DMS153 treated with DMSO at 0.1 percent for 48 hours (cell line): ENCODE data around the gene C9orf85.
A peak's percentile ranks its signal among the peaks of the same experiment; 100 is the strongest.

Experiments
- DNase-seq: peaks from one replicate; lab custom pipeline; 2025; ENCODE audit not compliant: unreplicated experiment; lab: John Stamatoyannopoulos, UW

Gene C9orf85

DNA sequence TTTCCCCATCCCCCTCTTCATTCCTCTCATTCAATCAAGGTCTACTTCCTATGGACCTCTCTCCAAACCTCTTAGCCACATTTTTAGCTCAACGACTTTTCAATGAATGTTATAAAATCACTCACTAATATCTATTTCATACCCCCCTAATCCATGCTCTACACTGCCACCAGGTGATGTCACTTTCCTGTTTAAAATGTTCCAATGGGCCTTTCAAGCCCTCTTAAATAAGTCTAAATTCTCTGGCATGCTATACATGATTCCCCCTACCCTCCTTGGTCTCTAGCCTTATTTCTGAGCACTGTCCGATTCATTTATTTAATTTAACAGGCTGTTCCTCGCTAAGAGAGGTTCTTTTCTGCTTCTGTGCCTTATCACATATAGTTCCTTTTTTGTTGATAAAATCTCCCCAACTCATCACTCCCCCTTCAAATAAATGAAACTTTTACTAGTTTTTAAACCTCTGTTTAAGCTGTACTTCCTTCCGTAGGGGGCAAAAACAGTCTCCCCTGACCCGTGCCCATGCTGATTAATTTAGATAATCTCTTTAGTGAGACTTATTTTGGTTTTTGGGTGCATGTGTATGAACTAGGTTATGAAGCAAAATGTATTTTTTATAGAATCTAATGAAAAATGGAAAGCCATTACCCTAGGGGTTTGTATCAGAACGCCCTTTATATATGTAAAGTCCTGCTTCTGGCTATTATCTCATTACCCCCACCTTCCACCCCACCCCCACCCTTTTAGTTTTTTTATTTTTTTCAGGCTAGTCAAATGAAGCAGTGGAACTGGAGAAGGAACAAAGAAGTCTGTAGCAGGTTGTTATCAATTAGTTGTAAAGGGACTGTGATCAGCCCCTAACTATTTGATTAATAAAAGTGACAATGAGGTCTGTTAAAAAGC, 9.5 kb upstream of the C9orf85 start:
- no peak for DNase-seq

DNA sequence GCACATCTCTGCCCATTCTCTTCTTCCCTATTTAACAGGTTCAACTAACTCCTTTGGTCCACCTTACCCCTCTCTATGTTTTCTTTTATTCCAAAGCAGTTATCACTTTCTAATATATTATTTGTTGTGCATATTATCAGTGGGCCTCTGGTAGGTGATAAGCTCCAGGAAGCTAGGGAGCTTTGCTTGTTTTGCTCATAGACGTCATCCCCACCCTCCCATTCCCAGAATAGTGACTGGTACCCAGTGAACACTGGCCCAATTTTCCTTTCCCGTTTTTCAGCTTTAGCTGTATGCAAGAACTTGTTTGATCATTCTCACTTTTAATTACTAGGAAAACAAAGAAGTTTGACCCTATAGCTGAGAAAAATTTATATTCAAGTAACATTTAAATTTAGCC, 7.4 kb upstream of the C9orf85 start:
- no peak for DNase-seq

DNA sequence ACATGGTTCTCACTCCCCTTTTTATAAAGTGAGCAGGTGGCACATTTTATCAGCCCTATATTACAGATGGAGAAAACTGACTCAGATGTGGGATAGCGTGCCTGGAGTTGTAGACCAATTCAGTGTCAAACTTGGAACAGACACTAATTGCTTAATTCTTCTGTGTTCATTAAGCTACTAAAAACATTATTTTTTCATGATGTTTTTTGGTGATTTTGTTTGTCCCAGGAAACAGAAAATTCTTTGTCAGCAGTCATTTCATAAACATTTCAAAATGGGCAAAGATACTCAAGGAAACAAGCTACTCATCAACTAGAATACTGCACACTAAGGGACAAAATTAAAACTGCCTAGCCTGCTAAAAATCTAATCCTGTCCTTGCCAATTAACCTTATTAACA, 2.6 kb upstream of the C9orf85 start:
- no peak for DNase-seq

DNA sequence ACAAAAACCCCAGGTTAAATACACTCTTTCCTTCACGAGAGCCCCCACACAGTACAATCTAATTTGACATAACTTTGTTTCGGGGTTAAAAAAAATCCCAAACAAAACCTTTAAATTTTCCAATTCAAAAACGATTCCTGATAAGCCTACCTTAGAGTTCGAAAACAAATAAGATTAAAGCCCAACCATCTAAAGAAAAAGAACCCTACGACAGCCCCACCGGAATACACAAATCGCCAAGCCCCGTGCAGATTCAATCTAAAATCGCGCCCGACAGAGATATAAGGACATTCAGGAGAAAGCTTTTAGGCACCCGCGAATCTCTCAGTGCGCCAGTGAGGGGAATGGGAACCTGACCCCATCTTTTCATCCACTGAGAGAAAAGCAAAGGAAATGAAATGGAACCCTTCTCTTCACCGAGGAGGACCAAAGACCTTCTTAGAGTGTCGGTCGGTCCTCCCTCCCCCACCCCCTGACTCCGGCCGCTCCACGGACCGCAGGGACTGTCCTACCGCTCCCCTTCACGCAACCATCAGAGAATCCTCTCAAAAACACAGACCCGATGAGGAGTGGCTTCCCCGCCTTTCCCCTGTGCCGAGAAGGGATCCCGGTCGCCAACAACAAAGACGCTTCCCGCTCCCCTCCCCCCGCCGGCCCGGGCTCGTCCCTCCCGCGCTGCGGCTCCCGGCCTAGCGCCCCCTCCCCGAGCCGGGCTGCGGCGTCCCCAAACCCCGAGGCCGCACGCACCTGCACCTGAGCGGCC, 1.4 kb upstream of the C9orf85 start:
- peak; percentile 7 for DNase-seq

DNA sequence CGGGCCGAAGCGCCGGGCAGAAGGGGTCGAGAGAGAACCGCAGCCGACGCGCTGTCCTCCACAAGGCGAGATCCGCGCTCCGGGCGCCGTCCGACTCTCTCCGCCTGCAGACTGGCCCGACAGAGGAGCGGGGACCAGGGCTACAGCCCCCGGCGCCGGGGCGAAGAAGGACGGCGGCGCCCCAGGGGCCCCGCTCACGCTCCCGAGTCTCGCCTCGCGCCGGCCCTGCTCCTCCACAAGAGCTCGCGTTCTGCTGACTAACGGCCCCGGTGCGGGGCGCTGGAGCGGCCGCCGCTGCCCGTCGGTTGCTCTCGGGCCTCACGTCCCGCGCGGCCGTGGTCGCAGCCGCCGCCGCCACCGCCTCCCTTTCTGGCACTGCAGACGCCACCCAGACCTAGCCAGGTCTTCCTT, 784 bp upstream of the C9orf85 start:
- DNase-seq, result no peak

DNA sequence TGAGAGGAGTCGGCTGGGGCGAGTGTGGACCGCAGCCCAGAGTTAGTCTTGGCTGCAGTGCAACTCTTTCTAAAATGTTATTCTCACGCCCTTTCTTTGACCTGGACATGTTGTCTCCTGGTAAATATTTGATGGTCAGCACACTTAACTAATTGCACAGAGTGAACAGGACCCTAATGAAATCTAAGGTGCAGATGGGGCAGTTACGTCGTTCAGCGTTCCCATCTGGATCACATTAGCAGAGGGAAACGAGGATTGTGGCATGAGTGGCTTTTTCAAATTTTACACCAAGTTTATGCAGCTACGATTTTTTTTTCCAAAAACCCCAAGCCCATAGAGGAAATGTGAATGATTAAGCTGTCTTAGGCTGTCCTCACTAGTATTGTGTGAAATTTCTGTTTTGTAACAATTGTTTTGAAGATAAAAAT, 483 bp downstream of the C9orf85 start:
- no peak for DNase-seq

DNA sequence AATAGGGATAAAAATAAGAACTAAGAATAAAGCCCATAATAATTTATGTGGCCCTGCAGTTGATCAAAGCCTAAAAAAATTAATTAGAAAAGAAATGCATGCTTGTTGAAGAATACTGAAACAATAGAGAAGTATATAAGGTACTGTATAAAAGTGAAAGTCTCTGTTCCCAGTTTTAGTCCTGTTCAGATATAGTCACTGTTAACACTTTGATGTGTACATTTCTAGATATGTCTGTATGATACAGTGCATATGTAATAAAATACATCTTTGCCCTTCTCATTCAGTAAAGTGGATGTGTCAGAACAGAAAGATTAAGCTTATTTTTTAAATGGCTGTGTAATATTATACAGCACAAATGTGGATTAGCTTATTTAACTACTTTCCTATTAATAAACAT, 4.1 kb downstream of the C9orf85 start:
- no peak for DNase-seq

DNA sequence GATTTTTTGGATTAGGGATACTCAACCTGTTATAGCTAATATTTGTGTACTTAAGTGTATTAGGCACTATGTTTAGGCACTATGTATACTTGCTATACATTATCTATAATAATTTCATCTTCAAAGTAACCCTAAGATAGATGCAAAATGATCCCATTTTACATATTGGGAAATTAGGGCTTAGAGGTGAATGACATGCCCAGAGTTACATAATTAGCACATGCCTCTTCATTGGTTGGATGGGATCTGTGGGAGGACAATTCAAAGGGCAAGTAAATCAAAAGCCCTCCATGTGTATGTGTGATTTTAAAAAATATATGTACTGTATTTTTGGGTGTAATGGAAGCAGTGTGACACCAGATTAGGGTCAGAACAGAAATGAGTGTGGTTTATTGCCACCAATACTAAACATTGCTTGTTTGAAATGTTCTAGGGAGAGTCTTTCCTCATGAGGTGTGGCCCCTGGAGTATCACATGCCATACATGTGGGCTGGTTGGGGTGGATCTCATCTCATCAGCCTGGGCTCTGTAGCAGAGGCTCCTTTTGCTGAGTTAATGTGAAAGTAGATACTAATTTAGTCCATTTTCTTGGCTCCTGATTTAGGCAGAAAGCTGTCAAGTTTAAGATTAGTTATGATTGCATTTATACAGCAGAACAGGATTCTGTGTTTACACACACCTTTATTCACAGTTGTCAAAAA, 5.5 kb downstream of the C9orf85 start:
- DNase-seq, result no peak

DNA sequence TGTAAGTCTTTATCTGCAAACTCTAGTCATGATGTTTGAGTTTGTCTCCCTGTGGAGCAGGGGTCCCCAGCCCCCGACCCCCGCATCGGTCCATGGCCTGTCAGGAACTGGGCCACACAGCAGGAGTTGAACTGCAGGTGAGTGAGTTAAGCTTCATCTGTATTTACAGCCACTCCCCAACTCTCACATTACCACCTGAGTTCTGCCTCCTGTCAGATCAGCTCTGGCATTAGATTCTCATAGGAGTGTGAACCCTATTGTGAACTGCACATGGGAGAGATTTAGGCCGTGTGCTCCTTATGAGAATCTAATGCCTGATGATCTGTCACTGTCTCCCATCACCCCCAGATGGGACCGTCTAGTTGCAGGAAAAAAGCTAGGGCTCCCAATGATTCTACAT, 7.0 kb downstream of the C9orf85 start:
- no peak for DNase-seq

DNA sequence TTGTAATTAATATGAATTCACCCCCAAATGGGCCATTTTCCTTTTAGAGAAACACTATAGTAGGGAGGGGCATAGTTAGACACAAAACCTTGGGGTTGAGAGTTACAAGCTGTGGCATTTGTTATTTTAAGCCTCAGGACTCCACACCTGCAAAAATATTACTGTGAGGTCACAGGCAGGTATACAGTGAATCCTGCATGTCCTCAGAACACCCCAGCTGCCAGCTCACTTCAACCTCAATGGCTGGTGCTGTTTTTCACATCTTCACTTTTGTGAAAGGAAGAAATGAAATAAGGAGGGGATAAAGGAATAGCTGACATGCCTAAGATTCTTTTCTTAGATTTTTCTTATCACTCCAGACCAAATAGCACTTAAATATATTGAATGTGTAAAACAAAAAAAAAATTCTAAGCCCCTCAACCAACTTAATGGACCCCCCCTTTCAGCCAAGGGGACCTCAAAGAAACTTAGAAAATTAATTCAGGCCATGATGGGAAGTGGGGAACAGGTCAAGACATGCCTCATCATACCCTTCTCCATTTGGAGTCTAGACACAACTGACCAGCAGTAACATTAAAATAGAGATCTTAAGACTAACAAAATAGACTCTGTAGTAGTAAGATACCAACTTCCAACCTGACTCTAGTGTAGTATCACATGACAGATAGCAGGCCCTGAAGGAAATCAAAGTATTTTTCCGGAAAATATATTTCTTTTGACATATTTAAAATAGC, 9.2 kb downstream of the C9orf85 start:
- no peak for DNase-seq

DNA sequence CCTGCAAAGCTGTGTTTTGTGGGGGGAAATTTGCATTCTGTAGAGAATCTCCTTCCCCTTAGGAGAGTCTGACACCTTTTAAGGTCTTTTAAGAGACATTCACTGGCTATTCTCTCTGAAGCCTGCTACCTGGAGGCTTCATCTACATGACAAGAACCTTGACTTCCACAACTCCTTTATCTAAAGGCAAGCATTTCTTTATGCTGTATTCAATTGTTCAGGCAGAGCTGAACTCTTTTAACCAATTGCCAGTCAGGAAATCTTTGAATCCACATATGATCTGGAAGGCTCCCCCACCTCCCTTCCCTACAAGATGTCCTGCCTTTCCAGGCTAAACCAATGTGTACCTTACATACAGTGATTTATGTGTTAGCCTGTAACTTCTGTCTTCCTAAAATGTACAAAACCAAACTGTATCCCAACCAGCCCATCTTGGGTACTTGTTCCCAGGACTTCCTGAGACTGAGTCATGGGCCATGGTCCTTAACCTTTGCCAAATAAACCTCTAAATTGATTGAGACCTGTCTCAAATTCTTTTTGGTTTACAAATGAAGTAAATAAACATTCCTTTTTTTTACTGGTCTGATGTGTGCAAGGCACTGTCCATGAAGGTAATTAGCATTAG, 9.9 kb downstream of the C9orf85 start:
- DNase-seq, result no peak

DNA sequence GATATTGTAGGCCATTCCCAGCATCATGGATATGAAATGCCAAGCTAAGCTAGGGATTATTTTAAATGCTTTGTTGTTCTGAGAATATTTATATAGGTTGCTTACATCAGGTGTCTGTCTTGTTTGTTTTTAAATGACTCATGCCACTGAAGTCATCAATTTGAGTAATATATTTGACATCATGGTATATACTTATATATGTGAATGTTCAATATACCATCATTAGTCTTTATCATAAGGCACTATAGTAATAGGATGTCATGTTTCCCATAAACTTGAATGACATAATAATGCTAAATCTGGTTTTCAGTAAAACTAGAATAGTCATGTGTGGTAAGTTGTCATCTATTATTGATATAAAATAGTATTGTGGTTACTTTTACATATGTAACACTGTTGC, 13.1 kb downstream of the C9orf85 start:
- no peak for DNase-seq

DNA sequence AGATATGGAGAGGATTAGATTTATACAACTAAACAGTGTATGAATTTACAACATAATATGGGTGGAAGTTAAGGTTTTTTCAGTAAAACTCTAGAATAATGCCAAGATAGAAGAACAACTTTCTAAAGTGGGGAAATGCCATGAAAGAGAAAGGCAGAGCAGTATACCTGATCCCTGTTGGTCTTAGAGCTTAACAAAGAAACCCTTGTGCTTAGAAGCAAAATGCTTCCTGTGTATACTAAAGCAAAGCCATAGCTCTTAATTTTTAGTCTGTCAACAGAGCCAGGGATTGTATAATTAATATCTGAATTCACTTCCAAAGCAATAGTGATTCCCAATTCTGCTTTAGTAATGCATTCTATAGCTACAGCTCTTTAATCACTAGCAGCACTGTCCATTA, 14.4 kb downstream of the C9orf85 start:
- DNase-seq, result no peak

DNA sequence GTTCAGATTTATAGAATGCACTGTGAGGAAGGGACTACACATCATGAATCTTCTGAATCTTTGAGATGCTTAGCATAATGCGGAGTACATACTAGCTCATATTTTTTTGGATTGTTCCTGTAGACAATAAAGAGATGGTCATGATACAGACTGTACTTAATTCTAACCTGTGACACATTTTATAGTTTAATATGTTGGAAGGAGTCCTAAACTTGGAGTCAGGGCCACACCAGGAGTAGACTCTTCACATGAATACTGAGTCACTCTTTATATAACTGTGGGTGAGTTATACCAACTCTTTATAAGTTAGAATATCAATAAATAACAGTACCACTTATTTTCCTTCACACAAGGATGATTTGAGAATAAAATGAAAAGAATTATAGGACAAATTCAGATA, 16.9 kb downstream of the C9orf85 start:
- no peak for DNase-seq

DNA sequence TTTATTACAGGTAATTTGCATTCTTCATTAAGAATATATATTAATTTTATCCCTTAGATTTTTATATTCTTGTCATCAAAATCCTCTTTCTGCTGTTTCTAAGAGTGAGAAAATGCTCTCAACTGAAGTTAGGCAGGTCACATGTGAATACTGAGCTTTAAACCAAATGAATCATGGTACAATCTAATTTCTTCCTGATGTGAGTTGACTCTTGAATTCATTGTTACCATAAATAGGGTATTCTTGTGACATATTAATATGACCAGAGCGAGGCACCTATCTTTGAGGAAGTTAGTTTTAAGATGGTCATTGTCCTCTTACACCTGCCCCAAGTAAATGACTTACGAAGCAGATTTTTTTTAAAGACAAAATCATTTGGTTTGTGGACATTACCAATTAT, 17.4 kb downstream of the C9orf85 start:
- no peak for DNase-seq

DNA sequence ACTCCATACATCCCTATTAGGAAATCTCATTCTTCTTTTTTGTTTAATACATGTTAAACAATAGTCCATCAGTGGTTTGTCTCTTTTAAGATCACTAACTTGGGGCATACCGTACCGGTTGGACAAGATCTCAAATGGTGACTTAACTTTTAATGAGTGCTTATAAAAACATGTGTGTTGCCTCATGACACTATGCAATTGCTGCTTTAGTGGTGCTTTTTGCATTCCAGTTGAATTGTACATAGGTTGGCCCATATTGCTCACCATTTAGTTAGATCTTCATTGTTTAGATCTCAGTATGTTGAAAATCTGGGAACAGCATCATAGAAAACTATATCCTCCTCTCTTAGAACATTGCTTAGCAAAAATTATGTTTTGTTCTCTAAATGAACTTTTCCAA, 17.8 kb downstream of the C9orf85 start:
- DNase-seq, result no peak

DNA sequence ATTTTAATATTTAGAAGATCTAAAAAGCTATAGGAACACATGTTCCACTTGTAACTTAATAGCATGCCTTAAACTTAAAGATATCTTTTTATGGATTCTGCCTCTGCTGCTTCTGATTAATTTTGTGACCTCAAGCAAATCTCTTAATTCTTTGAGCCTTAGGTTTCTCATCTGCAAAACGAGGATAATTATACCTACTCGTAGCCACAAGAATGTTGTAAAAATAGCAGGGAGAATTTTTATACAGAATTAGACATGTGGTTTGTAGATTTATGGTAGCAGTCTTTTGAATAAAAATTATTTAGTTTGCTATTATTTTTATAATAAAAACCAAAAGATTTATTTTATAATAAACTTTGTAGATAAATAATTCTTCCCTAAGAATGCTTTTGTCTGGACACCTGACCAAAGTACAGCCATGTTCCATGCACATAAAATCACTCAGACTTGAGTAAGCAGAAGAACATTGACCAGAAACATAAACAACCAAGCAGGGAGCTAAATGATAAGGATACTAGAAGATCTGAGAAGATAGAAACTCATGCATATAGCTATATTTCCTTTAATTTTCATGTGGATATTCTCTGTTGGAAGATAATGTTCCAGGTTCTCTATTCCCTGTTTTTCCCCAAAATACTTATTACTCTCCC, 18.5 kb downstream of the C9orf85 start:
- DNase-seq, result no peak

DNA sequence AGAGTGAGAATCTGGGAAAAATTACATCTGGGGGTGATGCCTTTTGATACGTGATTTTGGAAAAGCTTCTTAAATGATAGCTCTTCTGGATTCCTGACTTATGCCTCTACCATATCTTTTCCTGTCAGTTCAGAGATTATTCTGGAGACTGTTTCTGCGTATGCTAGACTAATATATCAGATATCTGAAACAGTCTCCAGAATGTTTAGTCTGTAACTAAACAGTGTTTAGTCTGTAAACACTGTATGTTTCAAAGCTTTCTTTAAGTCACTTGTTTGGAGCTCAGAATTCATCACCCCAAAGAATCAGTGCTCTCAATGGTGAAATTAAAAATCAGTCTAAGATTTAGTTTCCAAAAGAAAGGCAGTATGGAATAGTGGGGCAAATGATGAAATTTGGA, 19.7 kb downstream of the C9orf85 start:
- DNase-seq, result no peak

DNA sequence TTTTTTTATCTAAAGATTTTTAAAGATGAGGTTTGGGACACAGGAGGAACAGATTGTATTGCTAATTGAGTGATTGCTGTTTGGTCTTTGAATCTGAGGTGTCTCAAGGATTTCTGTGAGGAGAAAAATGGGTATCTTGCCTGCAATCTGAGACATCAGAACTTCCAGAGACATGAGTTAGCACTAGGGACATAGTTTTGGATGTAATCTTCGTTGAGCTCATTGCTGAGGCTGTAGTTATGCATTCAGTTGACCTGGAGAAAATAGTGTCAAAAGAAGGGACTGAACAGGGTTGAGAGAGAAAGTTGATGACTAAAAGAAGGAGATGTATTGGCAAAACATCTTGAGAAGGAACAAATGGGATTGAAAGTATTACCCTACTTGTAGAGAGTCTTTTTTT, 24.6 kb downstream of the C9orf85 start:
- DNase-seq, result no peak

DNA sequence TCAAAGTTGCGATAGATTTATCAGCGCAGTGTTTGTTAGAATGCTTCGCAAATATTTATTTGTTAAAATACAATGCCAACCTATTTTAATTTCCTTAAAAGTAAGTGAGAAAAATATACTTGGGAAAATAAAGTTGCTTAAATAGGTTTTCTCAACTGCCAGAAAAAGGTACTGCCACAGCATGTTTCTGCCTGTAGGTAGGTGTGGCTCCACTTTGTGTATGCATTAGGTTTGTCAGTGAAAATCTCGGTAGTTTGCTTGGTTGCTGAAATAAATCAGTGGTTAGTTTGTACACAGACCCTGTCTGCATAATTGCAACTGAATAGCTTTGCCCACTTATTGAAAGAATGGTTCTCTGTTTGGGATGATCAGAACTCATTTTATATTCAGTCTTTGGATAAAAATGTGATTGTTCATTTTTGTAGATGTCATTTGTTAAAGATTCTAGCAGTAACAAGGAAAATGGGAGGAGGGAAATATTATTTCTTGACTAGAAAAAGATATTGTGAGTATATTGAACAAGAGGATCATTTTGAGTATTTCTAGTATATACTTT, 25.7 kb downstream of the C9orf85 start:
- no peak for DNase-seq
